Esophagus squamous epithelium (tissue), 4 donors: ENCODE results near the gene RPLP1.

ENCODE experiments used
- POLR2A ChIP-seq, 4 donors: fragments of 450-650 bp; IDR thresholded peaks; one replicate each; pipeline ENCODE4 v1.6.1; 2017; ENCODE audit warnings: antibody characterized with exemption in 4 of 4, mild to moderate bottlenecking in 4 of 4, moderate library complexity in 3 of 4
- TF ChIP-seq, protein P1 (sequence below), 6 experiments: fragments of 450-650 bp in 4 of 6; fragments of 200-600 bp in 2 of 6; sonication (generic) in 2 of 6; IDR thresholded peaks; one replicate each; pipeline ENCODE4 v1.5.1; 2016 to 2019; ENCODE audit warnings: antibody characterized with exemption in 6 of 6, mild to moderate bottlenecking in 4 of 6, moderate library complexity in 4 of 6

DNA sequence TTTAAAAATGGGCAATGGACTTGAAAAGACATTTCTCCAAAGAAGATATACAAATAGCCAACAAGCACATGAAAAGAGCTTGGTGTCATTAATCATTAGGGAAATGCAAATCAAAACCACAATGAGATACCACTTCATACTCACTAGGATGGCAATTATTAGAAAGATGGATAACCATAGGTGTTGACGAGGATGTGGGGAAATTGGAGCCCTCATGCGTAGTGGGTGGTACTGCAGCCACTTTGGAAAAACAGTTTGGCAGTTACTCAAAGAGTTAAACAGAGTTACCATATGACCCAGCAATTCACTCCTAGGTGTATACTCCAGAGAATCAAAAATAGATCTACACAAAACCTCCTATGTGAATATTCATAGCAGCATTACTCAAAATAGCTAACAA lies 27.4 kb downstream of the RPLP1 start:
- no peak for TF ChIP-seq POLR2A (IDR thresholded peaks at IDR 0.05)
- TF ChIP-seq, protein P1, sequence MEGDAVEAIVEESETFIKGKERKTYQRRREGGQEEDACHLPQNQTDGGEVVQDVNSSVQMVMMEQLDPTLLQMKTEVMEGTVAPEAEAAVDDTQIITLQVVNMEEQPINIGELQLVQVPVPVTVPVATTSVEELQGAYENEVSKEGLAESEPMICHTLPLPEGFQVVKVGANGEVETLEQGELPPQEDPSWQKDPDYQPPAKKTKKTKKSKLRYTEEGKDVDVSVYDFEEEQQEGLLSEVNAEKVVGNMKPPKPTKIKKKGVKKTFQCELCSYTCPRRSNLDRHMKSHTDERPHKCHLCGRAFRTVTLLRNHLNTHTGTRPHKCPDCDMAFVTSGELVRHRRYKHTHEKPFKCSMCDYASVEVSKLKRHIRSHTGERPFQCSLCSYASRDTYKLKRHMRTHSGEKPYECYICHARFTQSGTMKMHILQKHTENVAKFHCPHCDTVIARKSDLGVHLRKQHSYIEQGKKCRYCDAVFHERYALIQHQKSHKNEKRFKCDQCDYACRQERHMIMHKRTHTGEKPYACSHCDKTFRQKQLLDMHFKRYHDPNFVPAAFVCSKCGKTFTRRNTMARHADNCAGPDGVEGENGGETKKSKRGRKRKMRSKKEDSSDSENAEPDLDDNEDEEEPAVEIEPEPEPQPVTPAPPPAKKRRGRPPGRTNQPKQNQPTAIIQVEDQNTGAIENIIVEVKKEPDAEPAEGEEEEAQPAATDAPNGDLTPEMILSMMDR (IDR thresholded peaks at IDR 0.05) = no peak
